Hematopoietic multipotent progenitor cell treated with erythropoietin and hydrocortisone succinate and interleukin-3 and kit ligand, for 6 days (in vitro differentiated cells): ENCODE data around the gene SNTG2.
A peak's percentile ranks its signal among the peaks of the same experiment; 100 is the strongest.

Experiments used
- DNase-seq: peaks from one replicate; pipeline ENCODE4 v3.0.0-alpha.2; 2015

Gene SNTG2

GRCh38 chr2:1010415-1010930, 59.8 kb downstream of the SNTG2 start:
- DNase-seq = peak; percentile 34

- peak; percentile 1 for DNase-seq
These were observed 60.4 kb downstream of the SNTG2 start for GRCh38 chr2:1011006-1011405.

GRCh38 chr2:1011985-1012384, 61.3 kb downstream of the SNTG2 start:
- no peak for DNase-seq

GRCh38 chr2:1014802-1015201, 64.2 kb downstream of the SNTG2 start:
- no peak for DNase-seq

- no peak for DNase-seq
These were observed 65.9 kb downstream of the SNTG2 start for GRCh38 chr2:1016500-1016899.

GRCh38 chr2:1017827-1018226, 67.2 kb downstream of the SNTG2 start:
- no peak for DNase-seq

- DNase-seq = no peak
These were observed 69.6 kb downstream of the SNTG2 start for GRCh38 chr2:1020206-1020605.

- no peak for DNase-seq
These were observed 71.5 kb downstream of the SNTG2 start for GRCh38 chr2:1022178-1022577.

- no peak for DNase-seq
These were observed 74.3 kb downstream of the SNTG2 start for GRCh38 chr2:1024981-1025380.

- DNase-seq = no peak
These were observed 75.5 kb downstream of the SNTG2 start for GRCh38 chr2:1026141-1026540.

- DNase-seq = no peak
These were observed 78.2 kb downstream of the SNTG2 start for GRCh38 chr2:1028831-1029230.

- DNase-seq = no peak
These were observed 81.4 kb downstream of the SNTG2 start for GRCh38 chr2:1032030-1032429.

GRCh38 chr2:1033069-1033468, 82.4 kb downstream of the SNTG2 start:
- DNase-seq = no peak

- no peak for DNase-seq
These were observed 86.4 kb downstream of the SNTG2 start for GRCh38 chr2:1037066-1037465.

GRCh38 chr2:1039549-1039948, 88.9 kb downstream of the SNTG2 start:
- no peak for DNase-seq

GRCh38 chr2:1041012-1041805, 90.6 kb downstream of the SNTG2 start:
- no peak for DNase-seq

GRCh38 chr2:1045109-1045508, 94.5 kb downstream of the SNTG2 start:
- no peak for DNase-seq

GRCh38 chr2:1046067-1046466, 95.4 kb downstream of the SNTG2 start:
- no peak for DNase-seq

- peak; percentile 12 for DNase-seq
These were observed 96.8 kb downstream of the SNTG2 start for GRCh38 chr2:1047485-1047884.

- no peak for DNase-seq
These were observed 99.0 kb downstream of the SNTG2 start for GRCh38 chr2:1049691-1050090.

- DNase-seq = no peak
These were observed 100.4 kb downstream of the SNTG2 start for GRCh38 chr2:1051075-1051474.

GRCh38 chr2:1052771-1053191, 102.1 kb downstream of the SNTG2 start:
- DNase-seq = no peak

GRCh38 chr2:1053786-1054185, 103.1 kb downstream of the SNTG2 start:
- DNase-seq = no peak

GRCh38 chr2:1054399-1054798, 103.8 kb downstream of the SNTG2 start:
- no peak for DNase-seq

- DNase-seq = no peak
These were observed 104.5 kb downstream of the SNTG2 start for GRCh38 chr2:1055014-1055595.
